Measurements from ENCODE around the gene PRR11.
"Not testable (repeated sequence)": the region's sequence is repeated elsewhere in the genome, so short reads cannot be mapped to it uniquely, and the experiment has no call there.

PRR11 gene

DNA sequence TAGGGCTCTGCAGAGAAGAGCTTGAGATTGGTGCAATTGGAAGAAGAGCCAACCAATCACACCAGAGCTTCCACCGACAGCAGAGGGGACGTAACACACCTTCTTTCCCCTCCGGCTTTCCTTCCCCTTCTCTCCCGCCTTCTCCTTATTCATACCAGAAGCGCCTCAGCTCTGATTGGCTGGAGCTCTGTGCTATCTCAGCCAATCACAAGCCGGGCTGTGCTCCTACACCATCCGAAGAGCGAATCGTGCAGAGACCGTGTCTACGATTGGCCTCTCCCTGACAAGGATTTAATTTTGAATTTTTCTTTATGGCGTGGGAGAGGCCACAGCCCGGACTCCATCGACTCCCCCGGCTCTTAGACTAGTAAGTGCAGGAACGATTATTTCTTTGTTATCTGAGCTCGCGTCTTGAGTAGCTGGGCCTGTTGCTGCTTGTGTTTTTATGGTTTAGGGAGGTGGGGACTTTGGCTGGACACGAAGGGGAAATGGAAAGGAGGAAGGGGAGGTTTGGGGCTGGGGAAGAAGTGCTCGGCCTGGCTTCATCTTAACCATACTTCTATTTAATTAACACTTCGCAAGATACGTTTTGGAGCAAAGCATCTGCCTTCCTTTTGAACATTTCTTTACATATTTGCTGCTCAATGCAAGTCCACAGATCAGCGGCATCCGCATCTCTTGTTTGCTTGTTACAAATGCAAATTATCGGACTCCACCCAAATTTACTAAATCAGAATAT is at the start of gene PRR11:
PRR11 (plus strand) TSS at position 308 of the 739 bp plus-strand sequence. CDS start 14,007 bp downstream, outside the sequence.
- DNase-seq: peak; percentile 99

DNA sequence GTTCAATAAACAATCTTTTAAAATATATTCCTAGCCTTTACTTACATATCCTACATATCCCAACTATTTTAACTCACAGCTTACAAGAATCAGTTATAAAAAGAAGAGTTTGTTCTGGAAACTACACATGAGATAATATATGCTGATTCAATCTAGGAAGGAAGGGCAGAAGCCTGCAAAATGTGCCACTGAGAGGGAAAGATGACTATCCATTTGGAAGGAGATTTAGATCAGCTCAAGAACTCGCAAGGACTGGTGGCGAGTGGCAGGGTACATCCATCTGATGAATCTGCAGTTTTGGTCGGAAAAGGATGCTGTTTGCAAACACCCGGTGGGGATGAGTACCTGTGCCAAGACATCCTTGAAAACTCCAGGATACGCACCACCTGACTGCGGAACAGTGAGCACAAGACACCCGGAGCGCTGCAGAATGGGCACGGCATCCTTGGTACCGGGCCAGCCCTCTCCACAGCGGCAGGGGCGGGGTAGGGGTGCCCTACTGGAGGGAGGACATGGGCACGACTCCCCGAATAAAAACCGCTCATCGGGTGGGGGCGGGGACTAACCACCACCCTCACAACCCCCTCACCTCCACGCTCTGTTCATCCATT is 49.6 kb upstream of the PRR11 start:
- peak; percentile 79 for DNase-seq

GRCh38 chr17:59106463-59107305 is 48.9 kb upstream of the PRR11 start, which contains the start of gene TRIM37:
TSS of gene TRIM37 (minus strand) at chr17:59106880. CDS start at chr17:59106461, 419 bp downstream.
- DNase-seq: peak; percentile 99

DNA sequence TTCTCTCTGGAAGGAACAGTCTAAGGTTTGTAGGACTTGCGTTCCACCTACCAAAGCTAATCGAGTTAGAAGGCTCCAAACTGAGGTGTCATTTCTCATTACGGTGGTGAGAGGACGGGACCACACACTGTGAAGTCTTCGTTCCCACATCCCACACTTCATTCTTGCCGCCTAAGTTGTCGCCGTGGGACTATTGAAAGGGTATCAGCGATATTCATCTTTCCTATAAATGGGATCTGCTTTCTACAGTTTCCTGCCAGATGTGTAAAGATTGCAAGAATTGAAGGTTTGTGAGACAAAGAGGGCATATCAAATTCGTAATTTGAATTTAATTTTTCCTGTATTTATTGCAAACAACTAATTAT is 48.3 kb upstream of the PRR11 start:
- DNase-seq: no peak

DNA sequence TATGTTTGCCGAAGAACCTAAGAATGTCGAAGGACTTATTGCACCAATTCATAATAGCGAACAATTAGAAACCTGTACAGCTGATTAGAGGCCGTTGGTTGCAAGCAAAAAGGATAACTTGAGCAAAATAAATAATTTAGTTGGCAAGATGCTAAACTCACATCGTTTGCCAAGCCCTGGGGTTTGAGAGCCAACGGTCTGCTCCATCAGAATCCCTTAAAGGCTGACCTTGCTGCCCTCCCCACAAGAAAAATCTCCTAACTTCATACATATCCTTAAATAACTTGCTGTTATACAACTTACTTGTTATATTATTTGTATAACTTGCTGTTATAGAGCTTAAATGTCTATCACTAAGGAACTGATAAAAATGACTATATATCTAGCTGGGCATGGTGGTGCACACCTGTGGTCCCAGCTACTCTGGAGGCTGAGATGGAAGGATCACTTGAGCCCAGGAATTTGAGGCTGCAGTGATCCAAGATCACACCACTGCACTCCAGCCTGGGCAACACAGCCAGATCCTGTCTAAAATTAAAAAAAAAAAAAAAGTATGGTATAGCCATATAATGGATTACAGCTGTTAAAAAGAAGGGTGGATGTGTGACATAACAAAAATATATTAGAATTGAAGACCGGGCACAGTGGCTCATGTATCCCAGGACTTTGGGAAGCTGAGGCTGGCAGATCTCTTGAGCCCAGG is 47.0 kb upstream of the PRR11 start:
- no peak for DNase-seq

DNA sequence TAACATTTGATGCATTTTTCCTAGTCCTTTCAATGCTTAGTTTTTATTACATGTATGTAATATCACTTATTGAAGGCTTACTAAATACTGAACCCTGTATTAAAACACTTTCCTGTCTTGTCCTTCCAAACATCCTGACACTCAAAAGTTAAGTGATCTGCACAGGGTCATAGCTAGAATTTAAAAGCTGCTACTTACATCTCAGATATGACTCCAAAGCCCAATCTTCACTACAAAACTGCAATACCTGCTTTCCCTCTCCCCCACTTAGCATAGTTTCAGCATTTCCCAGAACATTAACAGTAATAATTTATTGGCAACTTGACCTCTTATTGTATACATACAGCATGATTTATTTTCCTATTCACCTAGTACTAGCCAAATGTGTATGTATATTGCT is 44.6 kb upstream of the PRR11 start:
- DNase-seq: no peak

- no peak for DNase-seq
Measured at GRCh38 chr17:59111539-59111938, 44.0 kb upstream of the PRR11 start.

GRCh38 chr17:59115474-59115873 is 40.1 kb upstream of the PRR11 start:
- no peak for DNase-seq

DNA sequence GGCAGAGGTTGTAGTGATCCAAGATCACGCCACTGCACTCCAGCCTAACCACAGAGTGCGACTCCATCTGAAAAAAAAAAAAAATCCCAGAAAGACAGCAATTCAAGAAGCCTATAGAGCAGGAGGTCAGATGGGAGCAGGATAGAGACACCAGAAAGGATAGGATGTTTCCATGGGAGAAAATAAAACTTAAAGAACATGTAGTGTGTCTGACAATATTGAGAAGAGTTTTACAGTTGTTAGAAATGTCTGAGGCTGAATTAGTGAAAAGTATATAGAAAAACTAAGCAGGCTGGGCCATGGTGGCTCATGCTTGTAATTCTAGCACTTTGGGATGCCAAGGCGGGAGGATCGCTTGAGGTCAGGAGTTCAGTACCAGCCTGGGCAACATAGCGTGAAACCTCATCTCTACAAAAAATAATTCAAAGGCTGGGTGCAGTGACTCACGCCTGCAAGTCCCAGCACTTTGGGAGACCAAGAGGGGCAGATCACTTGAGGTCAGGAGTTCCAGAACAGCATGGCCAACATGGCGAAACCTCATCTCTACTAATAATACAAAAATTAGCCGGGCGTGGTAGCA is 33.6 kb upstream of the PRR11 start:
- DNase-seq: no peak

GRCh38 chr17:59124665-59125064 is 30.9 kb upstream of the PRR11 start:
- DNase-seq: no peak

GRCh38 chr17:59126809-59127417 is 28.6 kb upstream of the PRR11 start:
- no peak for DNase-seq

DNA sequence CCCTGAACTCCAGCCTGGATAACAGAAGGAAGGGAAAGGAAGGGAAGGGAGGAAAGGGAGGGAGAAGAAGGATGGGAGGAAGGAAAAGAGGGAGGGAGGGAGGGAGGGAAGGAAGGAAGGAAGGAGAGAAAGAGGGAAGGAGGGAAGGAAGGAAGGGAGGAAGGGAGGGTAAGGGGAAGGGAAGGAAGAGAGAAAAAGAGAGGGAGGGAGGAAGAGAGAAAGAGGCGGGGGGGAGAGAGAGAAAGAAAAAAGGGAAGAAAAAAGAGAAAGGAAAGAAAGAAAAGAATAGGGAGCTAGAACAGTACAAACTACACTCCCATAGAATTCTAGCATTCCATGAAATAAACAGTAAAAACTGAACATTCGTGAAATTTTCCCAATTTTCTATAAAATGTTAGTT is 25.7 kb upstream of the PRR11 start:
- no peak for DNase-seq

DNA sequence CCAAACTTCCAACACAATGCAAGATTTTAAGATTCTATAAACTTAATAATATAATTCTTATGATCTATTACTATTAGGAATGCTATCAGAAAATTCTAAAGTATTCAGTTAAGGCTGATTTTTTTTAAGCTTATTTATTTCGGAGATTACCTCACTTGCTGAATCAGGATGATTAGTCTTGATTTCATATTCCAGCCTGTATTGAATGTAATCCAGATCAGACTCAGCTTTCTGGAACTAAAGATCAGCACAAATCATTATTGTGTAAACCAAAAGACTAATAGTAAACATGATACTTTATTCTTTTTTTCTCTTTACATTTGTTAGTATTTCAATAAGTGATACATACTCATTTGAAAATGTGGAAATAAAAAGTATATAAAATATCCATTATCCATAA is 24.4 kb upstream of the PRR11 start:
- DNase-seq: no peak

DNA sequence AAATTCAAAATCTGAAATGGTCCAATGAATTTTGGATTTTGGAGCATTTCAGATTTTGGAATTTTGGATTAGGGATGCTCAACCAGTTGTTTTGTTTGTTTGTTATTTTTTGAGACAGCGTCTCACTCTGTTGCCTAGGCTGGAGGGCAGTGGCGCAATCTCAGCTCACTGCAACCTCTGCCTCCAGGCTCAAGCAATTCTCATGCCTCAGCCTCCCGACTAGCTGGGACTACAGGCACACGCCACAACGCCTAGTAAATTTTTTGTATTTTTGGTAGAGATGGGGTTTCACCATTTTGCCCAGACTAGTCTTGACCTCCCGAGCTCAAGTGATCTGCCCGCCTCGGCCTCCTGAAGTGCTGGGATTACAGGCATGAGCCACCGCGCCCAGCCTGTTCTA is 17.2 kb upstream of the PRR11 start:
- not testable (repeated sequence) for DNase-seq

GRCh38 chr17:59139939-59140338 is 15.6 kb upstream of the PRR11 start:
- DNase-seq: no peak

- DNase-seq: no peak
Measured at GRCh38 chr17:59141860-59142259, 13.7 kb upstream of the PRR11 start.

GRCh38 chr17:59145571-59146096 is 9.9 kb upstream of the PRR11 start:
- DNase-seq: no peak

DNA sequence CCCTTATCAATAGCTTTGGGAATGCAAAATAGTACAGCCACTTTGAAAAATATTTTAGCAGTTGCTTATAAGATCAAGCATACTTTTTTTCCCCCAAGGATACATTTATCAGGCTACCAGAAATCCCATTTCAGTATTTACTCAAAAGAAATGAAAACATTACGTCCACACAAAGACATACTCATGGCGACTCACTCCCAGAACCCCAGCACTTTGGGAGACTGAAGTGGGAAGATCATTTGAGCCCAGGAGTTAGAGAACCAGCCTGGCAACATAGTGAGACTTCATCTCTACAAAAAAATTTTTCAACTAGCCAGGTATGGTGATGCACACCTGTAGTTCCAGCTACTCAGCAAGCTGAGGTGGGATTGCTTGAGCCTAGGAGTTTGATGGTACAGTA is 6.5 kb upstream of the PRR11 start:
- no peak for DNase-seq

GRCh38 chr17:59149841-59150511 is 5.6 kb upstream of the PRR11 start:
- DNase-seq: no peak

- no peak for DNase-seq
Measured at GRCh38 chr17:59151006-59151405, 4.5 kb upstream of the PRR11 start.

GRCh38 chr17:59151591-59151990 is 4.0 kb upstream of the PRR11 start:
- DNase-seq: no peak
